Measurements from ENCODE around the gene MEF2A. TPM values are rescaled to one million over a fixed set of nuclear protein-coding genes. Genes with fewer than 3 reads are reported as not detected.

Gene MEF2A
- total RNA-seq, 4 donors from 2014 or later, result 71.9 to 126 (median 103) TPM

DNA sequence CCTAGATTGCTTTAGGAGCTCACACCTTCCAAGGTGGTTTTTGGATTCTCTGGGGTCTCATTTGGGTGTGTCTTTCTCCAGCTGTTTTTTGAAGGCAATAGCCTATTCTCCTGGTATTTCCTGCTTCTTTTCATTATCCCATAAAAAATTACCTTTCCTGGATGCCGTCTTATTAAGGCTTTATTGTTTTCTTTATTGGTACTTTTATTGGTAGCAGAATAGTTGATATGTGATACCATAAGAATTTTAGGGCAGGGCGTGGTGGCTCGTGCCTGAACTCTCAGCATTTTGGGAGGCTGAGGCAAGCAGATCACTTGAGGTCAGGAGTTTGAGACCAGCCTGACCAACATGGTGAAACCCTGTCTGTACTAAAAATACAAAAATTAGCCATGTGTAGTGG lies 18.3 kb upstream of the MEF2A start:
- intact Hi-C loops (cut with DNase I; ENCODE audit: low total_unique reads), result no loop called here
- no peak overlapping the region for H3K4me3 ChIP-seq (ENCODE audit: low read depth, poor library complexity, severe bottlenecking)

DNA sequence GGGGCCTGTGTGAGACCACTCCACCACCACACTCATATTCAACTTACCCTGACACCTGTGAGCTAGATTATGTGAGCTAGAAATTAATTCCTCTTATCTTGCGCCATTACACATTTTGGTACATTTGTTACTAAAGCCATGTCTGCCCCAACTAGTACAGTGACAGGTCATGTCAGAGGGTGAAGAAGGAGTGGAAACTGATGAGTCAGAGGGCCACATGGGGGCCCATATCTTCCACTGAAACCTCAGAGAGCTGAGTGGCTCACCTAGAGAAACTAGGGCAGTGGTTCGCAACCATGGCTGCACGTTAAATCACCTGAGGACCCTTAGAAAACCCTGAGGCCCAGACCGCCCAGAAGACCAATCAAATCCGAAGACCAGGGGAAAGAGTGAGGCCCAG lies 15.7 kb upstream of the MEF2A start:
- WGBS, 2 donors, result 59 to 93% methylated on average over 5 of the region's 5 CpGs
- intact Hi-C loops (cut with DNase I; ENCODE audit: low total_unique reads), result no loop called here
- no peak for TF ChIP-seq POLR2A (IDR thresholded peaks at IDR 0.05)
- TF ChIP-seq, protein P1, sequence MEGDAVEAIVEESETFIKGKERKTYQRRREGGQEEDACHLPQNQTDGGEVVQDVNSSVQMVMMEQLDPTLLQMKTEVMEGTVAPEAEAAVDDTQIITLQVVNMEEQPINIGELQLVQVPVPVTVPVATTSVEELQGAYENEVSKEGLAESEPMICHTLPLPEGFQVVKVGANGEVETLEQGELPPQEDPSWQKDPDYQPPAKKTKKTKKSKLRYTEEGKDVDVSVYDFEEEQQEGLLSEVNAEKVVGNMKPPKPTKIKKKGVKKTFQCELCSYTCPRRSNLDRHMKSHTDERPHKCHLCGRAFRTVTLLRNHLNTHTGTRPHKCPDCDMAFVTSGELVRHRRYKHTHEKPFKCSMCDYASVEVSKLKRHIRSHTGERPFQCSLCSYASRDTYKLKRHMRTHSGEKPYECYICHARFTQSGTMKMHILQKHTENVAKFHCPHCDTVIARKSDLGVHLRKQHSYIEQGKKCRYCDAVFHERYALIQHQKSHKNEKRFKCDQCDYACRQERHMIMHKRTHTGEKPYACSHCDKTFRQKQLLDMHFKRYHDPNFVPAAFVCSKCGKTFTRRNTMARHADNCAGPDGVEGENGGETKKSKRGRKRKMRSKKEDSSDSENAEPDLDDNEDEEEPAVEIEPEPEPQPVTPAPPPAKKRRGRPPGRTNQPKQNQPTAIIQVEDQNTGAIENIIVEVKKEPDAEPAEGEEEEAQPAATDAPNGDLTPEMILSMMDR (IDR thresholded peaks at IDR 0.05), result no peak
- no peak for DNase-seq (ENCODE audit: low spot score in 2 of 2)
- no peak overlapping the region for H3K4me3 ChIP-seq (ENCODE audit: low read depth, poor library complexity, severe bottlenecking)

More for the DNA sequence above, 18.3 kb upstream of the MEF2A start:
- DNase-seq (ENCODE audit: low spot score in 2 of 2), result no peak
- 69 to 86% methylated on average over 3 of the region's 3 CpGs for WGBS, 2 donors
- TF ChIP-seq, protein P1 (IDR thresholded peaks at IDR 0.05), result no peak
- no peak for TF ChIP-seq POLR2A (IDR thresholded peaks at IDR 0.05)

GRCh38 chr15:99552111-99552510 lies 13.7 kb upstream of the MEF2A start:
- TF ChIP-seq POLR2A (IDR thresholded peaks at IDR 0.05), result no peak
- TF ChIP-seq, protein P1 (IDR thresholded peaks at IDR 0.05), result no peak
- WGBS, 2 donors, result 90 to 97% methylated on average over 2 of the region's 2 CpGs
- intact Hi-C loops (cut with DNase I; ENCODE audit: low total_unique reads), result no loop called here
- no peak for DNase-seq (ENCODE audit: low spot score in 2 of 2)
- no peak overlapping the region for H3K4me3 ChIP-seq (ENCODE audit: low read depth, poor library complexity, severe bottlenecking)

DNA sequence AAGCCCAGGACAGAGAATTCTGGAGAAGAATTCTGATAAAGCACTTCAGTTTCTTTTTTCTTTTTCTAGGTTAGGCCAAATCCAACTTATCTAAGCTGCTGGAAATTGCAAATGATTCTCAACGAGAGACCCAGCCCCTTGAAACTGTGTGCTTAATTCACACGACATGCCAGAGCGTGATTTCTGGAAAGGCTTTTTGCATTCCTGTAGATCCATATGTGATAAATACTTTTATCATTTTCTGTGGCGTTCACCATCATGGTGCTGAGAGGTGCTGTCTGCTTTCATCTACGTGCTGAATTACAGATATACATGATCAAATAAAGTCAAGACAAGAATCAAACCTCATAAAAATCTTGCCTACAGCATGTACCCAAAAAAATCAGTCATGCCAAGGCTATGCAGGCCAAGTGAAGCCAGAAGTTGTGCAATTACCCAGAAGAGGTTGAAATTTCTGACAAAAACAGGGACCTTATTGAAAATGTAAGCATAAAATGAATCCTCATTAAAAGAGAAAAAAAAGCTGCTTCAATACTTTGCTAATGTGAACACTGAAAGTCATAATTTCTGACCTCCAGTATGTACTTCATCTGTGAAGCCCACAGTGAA lies 10.8 kb upstream of the MEF2A start:
- WGBS, 2 donors, result 51 to 60% methylated on average over 5 of the region's 5 CpGs
- intact Hi-C loops (cut with DNase I; ENCODE audit: low total_unique reads), result no loop called here
- no peak overlapping the region for H3K4me3 ChIP-seq (ENCODE audit: low read depth, poor library complexity, severe bottlenecking)
- TF ChIP-seq, protein P1 (IDR thresholded peaks at IDR 0.05), result no peak
- TF ChIP-seq POLR2A (IDR thresholded peaks at IDR 0.05), result no peak
- DNase-seq (ENCODE audit: low spot score in 2 of 2), result no peak

GRCh38 chr15:99556011-99556410 lies 9.8 kb upstream of the MEF2A start:
- no peak for DNase-seq (ENCODE audit: low spot score in 2 of 2)
- 76 to 83% methylated on average over 5 of the region's 5 CpGs for WGBS, 2 donors
- no peak overlapping the region for H3K4me3 ChIP-seq (ENCODE audit: low read depth, poor library complexity, severe bottlenecking)
- intact Hi-C loops (cut with DNase I; ENCODE audit: low total_unique reads), result no loop called here
- TF ChIP-seq POLR2A (IDR thresholded peaks at IDR 0.05), result no peak
- TF ChIP-seq, protein P1 (IDR thresholded peaks at IDR 0.05), result no peak

DNA sequence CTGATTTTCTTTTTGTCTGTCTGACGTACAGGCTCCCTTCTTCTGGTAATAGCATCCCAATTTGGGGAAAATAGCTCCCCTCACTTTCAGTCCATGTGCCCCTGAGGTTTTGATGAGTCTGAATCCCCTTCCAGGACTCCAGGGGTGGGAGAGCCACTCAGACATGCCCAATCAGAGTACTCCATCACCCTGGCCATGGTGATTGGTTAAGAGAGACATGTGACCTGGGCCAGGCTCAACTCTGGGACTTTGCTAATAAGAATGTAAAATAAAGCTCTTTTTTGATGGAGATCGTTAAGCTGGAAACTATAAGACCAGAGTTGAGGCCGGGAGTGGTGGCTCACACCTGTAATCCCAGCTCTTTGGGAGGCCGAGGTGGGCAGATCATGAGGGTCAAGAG lies 9.2 kb upstream of the MEF2A start:
- no peak overlapping the region for H3K4me3 ChIP-seq (ENCODE audit: low read depth, poor library complexity, severe bottlenecking)
- no peak for DNase-seq (ENCODE audit: low spot score in 2 of 2)
- TF ChIP-seq, protein P1 (IDR thresholded peaks at IDR 0.05), result no peak
- TF ChIP-seq POLR2A (IDR thresholded peaks at IDR 0.05), result no peak
- intact Hi-C loops (cut with DNase I; ENCODE audit: low total_unique reads), result no loop called here
- WGBS, 2 donors, result 88 to 95% methylated on average over 4 of the region's 4 CpGs

Measured in lower leg skin (tissue), 4 donors.